Activated naive CD4-positive, alpha-beta T cell (primary cell): Measurements from ENCODE around the gene PSMG4.
"Not testable (repeated sequence)": the region's sequence is repeated elsewhere in the genome, so short reads cannot be mapped to it uniquely, and the experiment has no call there.

ENCODE experiments used
- DNase-seq, 4 experiments: peaks; one replicate each; lab custom pipeline; 2025; lab: John Stamatoyannopoulos, UW

PSMG4 gene

DNA sequence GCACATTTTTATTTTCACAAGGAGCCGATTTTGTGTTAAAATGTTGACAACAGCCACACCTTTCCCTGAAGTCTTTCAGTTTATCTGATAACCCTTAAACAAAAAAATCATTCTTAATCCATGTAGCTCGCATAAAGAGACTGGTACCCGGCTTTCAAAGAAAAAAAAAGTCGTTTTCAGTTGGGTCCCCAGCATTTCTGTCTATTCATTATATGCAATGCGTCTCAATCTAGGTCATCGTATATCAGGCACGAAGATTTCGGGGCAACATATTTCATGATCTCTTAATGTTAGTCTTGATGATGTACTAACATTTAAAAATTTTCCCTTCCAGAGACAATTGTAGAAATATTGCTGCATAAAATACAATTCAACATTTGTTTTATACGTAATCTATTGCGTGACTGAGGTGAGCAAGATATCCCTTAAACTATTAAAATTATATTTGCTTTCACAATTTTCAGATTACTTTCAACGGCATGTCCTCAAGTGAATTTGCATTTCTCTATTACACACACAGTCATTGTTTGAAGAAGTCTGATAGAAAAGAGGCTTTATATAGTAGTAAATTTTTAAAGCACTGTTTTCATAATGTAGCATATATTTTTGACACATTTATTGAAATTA lies 28.4 kb upstream of the PSMG4 start:
- DNase-seq = no peak

DNA sequence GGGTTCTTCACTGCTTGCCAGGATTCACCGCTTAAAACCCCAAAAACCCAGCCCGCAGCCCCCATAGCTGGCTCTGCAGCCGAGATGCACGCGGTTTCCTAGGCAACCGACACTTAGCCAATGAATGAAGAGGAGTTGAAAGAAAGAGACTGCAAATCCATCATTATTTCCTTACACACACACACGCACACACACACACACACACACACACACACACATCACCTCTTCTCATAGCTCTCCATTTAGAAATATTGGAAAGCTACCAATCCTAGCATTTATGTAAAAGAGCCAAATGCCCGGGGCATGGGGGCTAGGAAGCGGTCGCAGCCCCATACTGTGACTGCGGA lies 27.9 kb upstream of the PSMG4 start:
- no peak for DNase-seq

DNA sequence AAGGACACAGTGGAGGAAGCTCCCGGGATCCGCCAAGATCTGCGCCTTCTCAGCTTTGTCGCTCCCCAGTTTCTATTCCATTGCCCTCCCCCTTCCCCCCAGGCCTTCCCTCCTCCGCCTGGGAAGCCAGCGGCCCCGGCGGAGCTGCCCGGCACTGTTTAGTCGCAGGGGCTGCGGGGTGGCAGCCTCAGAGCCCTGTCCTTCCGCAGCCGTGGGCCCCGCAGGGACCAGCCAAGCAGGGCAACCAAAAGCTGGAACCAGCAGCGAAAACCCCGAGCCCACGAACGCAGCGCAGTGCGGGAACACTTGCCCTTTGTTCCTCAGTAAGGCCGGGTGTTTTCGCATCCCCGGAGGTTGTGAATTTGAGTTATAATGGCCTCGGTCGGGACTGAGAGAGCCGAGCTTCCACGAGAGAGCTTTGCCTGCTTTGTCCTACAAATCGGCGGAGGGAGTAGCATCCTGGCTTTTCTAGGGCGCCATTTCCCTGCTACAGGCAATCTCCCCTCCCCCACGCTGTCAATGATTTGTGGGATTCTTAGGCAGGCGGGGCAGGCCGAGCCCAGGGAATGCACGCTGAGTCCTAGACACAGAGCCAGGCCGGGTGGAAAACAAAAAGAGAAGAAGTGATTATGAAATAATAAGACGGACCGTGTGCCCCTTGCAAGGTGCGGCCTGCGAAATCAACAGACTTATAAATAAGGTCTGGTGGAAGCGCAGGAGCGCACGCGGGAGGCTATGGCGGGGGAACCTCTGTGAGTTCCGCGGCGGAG lies 27.3 kb upstream of the PSMG4 start:
- DNase-seq = no peak

DNA sequence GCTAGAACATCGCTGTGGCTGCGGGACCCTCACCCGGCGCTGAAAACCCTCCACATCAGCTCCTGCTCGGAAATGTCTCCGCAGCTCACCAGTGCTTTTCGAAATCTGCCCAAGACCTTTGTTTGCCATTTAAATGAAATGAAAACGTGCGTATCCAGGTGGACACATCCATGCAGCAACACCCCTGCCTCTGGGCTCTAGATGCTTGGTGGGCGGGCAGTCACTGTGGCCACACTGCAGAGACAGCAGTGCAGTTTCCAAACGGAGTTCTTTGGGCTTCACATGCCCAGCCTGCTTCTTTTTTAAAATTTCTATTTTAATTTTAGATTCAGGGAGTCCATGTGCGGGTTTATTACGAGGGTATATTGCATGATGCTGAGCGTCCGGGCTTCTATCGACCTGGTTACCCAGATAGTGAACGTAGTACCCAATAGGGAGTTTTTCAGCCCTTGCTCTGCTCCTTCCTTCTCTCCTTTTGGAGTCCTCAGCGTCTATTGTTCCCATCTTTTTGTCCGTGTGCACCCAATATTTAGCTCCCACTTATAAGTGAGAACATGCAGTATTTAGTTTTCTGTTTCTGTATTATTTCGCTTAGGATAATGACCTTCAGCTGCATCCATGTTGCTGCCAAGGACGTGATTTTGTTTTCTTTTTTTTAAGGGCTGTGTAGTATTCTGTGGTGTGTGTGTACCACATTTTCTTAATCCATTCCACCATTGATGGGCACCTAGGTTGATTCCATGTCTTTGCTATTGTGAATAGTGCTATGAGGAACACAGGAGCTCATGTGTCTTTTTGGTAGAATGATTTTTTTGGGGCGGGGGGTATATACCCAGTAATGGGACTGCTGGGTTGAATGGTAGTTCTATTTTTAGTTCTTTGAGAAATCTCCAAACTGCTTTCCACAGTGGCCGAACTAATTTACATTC lies 26.5 kb upstream of the PSMG4 start:
- DNase-seq = no peak

DNA sequence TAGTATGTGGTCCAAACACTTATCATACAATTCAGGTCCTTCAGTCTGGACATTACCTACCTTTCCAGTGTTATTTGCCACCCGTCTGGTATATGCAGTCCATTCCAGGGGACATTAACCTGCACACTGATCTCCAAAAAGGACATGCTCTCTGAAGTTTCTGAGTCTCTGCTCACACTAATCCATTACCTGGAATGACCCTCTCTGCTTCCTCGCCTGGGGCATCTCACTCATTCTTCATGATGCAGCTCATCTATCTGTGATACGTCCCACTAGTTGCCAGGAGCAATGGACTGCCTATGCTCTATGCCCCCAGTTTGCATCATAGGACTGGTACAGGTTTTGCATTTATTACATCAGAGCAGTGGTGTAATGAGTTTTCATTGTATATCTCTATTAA lies 25.4 kb upstream of the PSMG4 start:
- no peak for DNase-seq

DNA sequence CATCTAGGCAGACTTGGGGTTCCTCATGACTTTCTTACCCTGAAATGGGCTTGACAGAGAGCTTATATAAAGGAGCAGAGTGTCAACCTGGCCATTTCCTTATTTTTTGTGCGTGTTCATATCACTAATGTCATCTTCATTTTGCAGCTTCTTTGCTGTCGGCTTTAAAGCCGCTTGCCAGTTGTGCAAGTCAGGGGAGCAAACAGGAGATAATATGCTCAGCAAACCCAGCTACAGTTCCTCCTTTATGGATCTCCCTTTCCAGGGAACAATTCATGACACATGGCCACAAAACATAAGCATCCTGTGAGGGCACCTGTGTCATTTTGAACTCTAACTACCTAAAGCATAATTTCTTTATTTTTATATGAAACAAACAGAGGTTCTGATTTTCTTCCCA lies 24.8 kb upstream of the PSMG4 start:
- DNase-seq = no peak

DNA sequence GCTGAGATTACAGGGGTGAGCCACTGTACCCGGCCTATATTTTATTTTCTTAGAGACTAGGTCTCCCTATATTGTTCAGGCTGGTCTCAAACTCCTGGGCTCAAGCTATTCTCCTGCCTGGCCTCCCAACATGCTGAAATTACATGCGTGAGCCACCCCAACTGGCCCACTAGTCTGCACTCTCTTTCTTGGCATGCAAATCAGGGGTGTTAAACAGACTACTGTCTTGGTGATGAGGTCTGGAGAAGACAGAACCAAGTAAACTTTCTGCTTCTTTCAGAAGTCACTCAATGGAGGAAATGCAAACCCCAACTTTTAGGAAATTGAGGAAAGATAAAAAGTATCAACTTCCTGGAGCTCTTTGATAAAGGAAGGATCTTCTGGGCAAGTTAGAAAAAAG lies 23.3 kb upstream of the PSMG4 start:
- DNase-seq = no peak

DNA sequence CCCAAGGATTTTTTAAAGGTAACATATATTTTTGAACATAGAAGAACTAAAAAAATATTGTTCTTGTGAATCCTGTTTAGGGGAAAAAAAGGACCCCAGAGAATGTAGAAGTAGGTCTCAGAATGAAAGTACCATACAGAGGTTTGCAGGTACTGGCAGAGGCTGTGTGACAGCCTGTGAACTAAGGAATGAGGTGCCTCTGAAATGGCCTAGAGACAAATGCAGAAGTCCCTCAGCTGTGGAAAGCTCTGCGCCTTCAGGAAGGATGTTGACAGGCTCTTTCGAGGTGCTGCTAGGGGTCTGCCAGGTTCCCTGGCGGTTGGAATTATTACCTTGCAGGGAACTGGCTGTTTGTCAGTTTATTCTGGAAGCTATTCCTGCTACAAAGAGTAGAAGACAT lies 22.7 kb upstream of the PSMG4 start:
- no peak for DNase-seq

DNA sequence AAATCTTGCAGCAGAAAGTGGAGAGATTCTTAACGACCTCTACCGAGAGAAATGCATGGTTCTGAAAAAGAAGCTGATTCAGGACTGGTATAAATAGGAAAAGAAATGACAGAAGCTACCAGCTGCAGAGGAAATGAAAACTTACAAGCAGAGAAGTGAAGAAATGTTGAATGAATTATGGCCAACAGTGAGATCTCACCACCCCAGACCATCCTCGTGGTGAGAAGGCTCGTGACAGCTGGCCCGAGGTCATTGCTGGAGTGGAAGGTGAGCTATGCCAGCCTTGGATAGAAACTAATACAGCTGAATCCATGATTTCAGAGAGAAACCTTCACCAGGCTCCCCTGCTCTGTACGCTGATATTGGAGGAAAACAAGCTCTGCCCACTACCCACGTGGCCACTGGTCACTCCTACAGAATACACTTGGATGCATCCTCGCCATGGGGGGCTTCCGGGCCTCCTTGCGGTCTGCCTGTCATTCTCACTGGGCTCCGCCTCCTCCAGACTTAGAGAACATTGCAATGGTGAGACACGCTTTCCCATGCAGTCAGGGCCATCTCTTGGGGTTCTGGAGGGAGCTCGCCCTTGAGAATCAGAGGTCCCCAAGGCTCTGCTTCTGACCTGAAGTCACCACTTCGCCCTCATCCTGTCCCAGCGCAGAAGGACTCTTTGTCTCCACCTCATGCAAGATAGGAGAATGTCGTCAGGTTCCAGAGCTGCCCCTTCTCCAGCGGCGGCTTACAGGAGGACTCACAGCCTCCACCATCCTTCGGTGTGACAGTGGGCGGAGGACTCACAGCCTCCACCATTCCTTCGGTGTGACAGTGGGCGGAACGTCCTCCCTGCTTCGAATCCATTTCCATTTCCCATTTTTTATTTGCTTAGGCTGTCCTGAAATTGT lies 20.7 kb upstream of the PSMG4 start:
- DNase-seq = no peak

DNA sequence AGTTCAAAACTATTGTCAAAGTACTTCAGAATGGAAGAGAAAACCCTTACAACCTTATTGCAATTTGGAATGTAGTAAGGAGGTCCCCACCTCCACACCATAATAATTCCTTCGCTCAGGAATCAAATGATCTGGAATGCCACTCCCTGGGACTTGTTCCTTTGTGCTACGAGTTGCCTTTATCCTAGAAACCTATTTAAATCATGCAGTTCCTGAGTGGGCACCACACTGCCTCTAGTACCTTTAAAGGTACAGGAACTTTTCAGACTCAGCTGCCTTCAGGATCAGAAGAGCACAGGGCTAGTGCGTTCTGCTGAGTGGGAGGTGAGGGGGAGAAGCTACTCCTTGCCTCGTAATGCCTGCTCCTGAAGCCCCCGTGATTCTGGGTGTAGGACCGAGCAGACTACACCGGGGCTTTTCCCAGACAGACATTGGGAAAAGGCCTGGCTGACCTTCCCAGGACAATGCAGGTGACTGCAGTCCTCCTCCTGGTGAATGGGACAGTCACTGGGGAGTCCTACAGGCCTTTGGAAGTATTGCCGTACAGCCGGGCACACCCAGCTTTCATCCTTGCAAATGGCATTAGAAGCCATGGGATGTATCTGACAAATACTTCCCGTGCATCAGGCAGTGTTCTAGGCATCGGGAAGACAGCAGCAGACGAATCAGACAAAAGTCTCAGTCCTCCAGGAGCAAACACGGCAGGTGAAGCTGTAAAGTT lies 19.5 kb upstream of the PSMG4 start:
- DNase-seq = no peak

DNA sequence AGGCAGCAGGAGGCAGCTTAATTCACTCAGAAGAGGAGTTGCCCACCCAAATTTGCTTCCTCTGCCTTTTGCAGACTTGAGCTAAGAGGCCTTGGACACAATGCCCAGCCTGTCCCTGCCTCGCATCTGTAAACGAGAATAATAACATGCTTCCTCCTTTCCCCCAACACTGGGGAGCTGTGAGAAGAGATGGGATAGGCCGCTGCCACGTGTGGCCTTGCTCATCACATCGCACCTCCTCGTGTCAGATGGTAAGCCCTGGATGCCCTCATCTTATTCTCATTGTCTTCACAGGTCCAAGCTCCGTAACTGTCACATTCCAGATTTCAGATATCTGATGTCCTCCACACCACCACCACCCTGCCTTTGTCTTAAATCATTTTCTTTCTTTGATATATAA lies 18.2 kb upstream of the PSMG4 start:
- DNase-seq = no peak

DNA sequence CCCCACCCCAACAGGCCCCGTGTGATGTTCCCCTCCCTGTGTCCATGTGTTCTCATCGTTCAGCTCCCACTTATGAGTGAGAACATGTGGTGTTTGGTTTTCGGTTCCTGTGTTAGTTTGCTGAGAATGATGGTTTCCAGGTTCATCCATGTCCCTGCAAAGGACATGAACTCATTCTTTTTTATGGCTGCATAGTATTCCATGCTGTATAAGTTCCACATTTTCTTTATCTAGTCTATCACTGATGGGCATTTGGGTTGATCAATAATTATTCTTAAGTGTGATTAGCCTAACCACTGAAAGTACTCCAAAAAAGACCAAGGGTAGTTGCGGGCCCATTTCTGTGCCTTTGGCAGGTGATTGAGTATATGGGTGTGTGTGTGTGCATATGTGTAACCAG lies 17.0 kb upstream of the PSMG4 start:
- DNase-seq = not testable (repeated sequence)

DNA sequence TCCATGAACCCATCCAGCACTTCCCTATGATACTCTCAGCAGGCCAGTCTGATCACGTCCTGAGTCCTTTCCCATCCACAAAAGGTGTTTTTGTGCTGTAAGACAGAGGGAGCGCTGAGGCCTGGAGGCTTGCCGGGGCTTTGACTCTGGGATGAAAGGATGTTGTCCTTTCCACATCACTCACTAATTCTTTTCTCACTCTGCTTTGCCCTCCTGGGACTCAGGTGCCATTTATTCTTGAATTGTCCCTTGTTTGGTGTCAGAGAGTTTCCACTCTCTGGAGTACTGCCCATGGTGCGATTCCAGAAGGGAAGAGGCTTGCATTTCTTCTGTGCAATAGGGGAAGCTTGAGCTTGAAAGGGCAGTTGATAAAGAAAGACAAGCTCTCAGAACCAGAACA lies 16.0 kb upstream of the PSMG4 start:
- no peak for DNase-seq

DNA sequence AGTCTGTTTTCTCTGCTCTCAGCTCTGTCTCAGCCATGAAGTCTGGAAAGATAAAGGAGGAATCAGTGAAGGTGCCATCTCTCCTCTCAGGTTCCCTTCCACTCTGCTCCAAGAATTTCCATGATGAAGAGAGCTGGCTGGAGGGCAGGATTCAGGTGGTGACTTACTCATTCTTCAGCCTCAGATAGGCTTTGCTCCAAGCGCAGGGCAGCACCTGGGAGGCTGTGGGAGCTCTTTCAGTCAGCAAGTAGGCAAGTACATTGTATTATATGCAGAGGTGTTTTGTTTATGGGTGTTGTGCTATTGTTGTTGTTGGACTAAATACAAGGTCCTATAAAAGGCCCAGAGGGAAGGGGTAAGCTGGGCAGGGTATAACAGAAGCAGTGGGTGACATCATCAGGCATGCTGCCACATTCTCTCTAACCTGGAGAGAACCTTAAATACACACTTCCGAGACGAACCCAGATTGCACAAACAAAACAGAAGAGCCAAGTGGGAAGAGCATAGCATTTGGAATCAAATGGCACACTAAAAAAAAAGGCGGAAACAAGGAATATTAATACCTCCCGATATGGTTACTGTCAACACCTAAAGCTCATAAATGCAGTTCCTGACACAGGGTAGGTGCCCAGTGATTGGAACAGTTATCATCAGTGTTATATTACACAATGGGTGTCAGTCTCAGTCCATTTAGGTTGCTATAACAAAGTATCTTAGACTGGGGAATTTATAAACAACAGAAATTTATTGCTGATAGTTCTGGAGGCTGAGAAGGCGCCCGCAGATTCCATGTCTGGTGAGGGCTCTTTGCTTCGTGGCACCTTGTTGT lies 14.5 kb upstream of the PSMG4 start:
- no peak for DNase-seq

DNA sequence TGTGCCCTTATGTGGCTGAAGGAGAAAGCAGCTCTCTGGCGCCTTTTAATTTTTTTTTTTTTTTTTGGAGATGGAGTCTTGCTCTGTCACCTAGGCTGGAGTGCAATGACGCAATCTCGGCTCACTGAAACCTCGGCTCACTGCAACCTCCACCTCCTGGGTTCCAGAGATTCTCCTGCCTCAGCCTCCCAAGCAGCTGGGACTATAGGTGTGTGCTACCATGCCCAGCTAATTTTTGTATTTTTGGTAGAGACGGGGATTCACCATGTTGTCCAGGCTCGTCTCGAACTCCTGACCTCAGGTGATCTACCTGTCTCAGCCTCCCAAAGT lies 13.9 kb upstream of the PSMG4 start:
- not testable (repeated sequence) for DNase-seq

DNA sequence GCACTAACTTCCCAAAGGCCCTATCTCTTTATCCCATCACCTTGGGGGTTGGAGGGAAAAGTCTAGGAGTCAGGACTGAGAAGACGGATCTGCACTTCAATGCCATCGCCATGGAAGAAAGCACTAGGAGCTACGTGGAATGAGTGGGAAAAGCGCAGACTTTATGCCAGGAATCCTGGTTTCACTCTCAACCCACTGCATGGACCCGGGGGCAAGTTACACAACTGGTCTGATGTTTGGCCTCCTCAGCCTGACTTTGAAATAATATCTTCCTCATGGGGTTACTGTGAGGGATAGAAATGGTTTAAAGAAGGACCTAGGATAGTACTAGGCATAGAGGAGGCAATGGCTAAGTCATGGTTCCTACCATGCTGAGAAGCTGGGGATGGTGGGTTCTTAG lies 13.5 kb upstream of the PSMG4 start:
- DNase-seq = no peak

DNA sequence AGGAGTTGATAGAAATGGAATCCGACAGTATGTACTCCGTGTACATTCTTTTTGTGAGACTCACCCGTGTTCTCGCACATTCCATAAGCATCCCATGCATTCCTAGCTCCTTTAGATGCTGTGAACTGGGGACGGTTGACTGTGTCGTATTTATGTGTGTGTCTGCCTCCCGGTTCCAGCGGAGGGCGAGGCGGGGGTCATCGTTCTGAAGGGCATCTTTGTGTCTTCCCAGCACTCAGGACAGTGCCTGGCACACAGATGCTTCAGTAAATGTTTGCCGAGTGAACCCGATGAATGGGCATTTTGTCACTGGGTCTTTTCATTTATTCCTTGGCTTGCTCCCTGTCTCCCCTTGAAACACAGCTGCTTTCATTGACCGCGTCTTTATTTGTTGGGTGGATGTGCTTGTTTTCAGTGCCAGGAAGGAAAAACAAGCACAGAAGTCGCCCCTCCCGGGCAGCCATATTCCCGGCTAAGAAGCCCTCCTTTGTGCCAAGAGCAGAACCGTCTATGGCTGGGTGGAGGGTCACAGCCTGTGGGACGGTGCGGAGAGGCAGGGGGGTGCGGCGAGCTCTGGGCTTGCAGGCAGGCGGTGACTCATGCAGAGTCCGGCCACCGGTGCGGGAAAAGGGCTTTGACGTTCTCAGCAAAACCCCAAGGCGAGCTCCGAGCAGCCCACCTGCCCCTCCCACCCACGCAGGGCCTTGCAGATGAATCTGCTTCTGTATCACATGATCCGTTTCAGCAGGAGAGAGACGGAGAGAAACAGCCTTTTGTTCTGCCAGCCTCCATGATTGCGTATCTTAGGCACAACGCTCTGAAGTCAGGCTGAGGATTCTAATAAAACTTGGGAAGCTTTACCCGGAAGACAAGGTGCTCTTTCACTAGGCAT lies 11.2 kb upstream of the PSMG4 start:
- DNase-seq = no peak

DNA sequence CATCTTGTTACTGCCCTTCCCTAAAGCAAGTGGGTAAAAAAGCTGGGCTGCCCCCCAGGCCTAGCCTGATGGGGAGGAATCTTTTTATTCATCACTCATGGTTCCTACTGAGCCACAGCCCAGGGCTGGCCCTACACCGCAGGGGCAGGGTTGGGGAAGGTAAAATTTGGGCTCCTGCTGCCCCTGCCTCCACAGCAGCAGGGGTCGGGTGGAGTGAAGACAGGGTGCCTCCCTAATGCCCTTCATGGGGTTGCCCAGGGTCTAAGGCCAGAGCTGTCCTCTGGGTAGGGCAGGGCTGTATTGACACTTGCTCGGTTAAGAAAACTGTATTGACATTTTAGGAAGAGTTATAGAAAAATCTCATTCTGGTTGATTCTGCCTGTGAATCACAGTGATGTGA lies 8.9 kb upstream of the PSMG4 start:
- no peak for DNase-seq

DNA sequence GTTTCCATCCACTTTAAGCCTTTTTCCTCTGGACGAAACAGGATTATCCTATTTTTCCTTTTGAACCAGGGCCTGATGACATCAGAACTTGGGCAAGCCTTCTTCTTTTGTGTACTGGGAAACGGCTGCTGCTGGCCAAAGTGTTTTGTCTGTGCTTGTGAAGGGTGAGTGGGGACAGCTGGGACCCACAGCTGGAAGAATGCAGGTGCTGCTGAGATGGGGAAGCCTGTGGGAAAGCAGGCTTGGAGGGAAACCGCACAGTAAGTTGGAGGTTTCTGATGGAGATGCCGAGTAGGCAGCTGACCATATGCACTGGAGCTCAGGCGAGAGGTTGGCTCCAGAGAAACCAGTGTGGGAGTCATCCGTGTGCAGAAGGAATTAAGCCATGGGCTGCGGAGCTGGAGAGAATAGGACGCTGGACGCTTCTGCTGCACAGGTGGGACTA lies 8.5 kb upstream of the PSMG4 start:
- no peak for DNase-seq
